ENCODE data around the gene IL12RB1.

- no peak for TF ChIP-seq CTCF (IDR thresholded peaks at IDR 0.05)
- TF ChIP-seq ZFX (IDR thresholded peaks at IDR 0.05; ENCODE audit: borderline replicate concordance), result no peak
Measured at GRCh38 chr19:18070181-18070580, 16.6 kb downstream of the IL12RB1 start.

All from 22Rv1 (cell line).